Stimulated activated CD8-positive, alpha-beta memory T cell treated with anti-CD3 and anti-CD28 coated beads, Interleukin-4, amount 100 ng/mL, for 1 hour (primary cell): ENCODE data around the gene ACOT9.
"Not testable (repeated sequence)": the region's sequence is repeated elsewhere in the genome, so short reads cannot be mapped to it uniquely, and the experiment has no call there.

Experiments used
- DNase-seq, 2 donors: peaks; one replicate each; pipeline ENCODE4 v3.0.0-alpha.2; 2020; ENCODE audit warnings: low read depth in 2 of 2, low spot score in 1 of 2

ACOT9 gene

DNA sequence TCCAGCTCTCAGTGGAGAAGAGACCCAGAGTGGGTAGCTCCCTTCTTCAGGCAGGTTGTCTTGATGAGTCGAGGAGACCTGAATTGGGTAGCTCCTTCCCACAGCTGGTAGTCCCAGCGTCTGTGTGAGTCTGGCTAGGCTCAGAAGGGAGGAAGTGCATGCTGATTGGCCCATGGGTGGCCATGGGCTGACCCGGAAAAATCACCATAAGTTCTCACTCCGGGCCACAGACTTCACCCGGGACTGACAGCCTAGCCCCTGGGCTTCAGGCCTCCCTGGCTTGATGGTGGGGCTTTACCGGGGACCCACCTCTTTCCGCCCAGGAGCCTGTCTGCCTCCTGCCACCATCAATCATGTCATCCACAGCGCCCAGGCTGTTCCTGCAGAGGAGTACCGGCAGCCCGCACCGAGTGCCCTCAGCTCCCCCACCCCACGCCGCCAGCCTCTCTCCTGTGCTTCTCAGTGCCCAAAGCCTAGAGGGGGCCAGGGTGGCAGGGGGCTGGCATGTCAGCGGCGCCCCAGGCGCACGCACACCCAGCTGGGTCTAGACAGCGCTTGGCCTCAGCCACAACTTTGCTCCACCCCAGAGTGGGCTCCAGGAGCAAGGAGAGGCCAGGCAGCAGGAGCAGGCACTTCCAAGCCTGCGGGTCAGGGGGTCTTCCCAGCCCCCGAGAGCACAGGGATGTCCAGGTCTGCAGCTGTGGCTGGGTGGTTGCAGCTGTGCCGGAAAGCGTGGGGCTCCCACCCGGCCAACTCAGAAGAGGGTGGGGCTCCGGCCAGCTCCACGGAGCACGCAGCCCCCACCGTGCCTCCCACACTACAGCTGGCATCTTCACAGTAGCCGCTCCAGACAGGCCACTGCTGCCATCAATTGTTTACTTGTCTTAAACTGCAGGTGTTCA, 23.8 kb upstream of the ACOT9 start:
- DNase-seq = no peak

DNA sequence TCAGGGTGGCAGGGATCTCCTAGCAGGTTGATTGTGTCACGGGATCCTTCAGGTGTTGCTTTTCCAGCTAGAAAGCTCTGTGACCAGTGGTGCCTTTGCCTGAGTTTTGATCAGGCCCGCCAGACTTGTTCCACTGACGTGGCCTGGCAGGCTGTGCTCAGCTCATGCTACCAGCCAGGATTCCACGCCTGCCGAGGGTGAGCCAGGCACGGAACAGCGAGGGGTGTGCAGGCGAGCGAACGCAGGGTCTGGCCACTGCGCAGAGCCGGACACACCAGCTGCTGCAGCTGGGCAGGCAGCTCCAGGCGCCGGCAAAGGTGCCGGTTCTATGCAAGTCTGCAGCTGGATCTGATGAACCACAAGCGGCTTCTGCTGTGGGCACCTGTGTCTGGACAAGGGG, 22.8 kb upstream of the ACOT9 start:
- no peak for DNase-seq

GRCh38 chrX:23765449-23765848, 22.4 kb upstream of the ACOT9 start:
- no peak for DNase-seq

DNA sequence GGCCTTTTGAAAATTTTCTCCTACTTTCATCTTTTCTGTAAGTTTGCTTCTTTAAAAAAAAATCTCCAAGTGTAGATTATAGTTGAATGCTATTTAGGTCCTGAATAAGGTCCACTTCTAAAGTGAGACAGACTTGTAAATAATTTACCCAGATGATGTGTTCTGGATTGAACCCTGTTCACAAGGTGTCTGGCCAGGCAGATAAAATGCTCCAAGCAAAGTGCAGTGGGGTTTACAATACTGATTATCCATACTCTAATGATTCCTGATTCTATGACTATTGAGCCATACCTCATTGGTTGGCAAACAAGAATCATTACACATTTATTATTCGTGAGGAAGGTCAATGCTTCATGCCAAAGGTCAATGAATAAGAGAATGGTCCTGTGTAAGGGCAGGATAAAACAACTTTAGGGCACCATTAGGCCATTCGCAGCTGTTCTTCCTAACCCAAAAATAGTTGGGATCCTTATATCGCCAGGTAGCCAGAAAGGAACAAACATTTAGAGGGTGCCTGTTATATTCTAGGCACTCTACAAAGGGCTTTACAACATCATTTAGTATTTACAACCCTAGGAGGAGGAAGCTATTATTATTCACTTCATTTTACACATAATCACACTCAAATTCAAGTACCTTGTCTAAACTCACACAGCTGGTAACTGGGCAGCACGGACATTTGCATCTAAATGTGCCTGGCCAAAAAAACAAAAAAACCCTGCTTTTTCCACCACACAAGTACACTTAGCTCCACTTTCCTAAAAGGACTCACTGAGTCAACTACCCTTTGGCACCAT, 21.3 kb upstream of the ACOT9 start:
- no peak for DNase-seq

- DNase-seq = no peak
Measured at GRCh38 chrX:23759821-23760220, 16.7 kb upstream of the ACOT9 start.

GRCh38 chrX:23756165-23756564, 13.1 kb upstream of the ACOT9 start:
- DNase-seq = peak; percentile 30 to 33

GRCh38 chrX:23754664-23755063, 11.6 kb upstream of the ACOT9 start:
- DNase-seq = no peak

DNA sequence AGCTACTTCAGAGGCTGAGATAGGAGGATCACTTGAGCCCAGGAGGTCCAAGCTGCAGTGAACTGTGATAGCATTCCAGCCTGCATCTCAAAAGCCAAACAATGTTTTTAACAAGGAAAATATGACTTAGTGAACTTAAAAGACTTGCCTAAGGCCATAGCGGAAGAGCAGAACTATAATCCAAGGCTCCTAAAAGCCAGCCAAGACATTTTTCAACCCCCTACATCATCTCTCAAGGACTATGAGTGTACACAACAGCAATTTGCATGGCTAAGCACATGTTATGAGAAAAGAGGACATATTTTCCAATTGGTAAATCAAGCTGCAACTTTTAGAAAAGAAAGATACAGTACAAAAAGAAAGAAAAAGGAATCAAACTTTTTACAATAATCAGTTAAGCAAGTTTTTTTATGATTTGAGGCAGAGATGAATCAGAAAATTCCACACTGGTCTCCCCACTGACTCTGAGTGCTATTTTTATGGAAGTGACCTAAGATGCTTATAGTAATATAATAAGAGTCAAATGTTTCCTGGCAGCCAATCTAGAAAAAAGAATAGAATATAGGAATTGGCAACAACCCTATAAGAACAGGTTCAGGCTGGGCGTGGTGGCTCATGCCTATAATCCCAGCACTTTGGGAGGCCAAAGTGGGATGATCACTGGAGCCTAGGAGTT, 9.8 kb upstream of the ACOT9 start:
- DNase-seq = no peak

- DNase-seq = no peak
Measured at GRCh38 chrX:23749576-23749975, 6.5 kb upstream of the ACOT9 start.

GRCh38 chrX:23749129-23749528, 6.1 kb upstream of the ACOT9 start:
- DNase-seq = no peak

DNA sequence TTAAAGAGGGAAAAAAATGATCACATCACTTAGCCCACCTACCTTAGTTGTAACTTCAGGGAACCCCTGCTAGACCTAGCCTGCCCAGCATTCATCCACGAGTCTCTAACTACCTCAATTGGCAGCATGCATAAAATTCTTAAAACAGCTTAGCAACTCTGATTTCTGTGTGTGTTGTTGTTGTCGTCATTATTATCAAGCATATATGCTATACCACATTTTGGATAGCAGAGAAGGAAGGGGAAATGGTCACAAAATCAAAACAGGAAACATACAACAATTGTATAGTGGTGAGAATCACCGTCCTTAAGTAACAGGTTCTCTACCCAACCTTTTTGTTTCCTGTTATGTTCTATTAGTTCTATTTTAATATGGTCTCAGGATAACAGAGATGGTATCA, 2.7 kb upstream of the ACOT9 start:
- no peak for DNase-seq

DNA sequence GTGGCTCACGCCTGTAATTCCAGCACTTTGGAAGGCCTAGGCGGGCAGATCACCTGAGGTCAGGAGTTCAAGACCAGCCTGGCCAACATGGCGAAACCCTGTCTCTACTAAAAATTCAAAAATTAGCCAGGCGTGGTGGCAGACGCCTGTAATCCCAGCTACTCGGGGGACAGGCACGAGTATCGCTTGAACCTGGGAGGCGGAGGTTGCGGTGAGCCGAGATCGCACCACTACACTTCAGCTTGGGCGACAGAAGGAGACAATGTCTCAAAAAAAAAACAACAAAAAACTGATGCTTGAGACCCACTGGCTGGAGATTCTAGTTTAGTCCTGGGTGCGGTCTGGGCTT, 521 bp upstream of the ACOT9 start:
- DNase-seq = not testable (repeated sequence)

DNA sequence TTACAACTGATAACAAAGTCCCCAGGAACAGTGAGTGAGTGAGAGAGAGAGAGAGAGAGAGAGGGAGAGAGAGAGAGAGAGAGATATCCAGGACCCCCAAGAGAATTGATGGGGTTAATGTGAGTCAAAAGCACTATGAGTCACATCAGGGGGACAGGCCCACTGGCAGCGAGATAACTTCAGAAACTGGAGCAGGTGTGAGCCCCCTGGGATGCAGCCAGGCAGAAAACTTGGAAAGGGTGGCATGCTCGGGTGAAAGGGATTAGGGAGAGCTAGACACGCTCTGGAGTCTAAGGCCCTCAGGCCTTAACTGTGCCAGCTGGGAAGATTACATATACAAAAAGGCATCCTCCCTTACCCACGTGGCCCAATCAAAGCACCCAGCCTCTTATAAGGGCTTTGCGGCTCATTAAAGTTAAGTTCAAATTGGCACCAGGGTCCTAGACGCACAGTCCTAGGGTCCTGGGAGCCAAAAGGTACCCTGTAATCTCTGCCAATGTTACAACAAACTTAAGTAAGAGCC, 841 bp downstream of the ACOT9 start:
- DNase-seq = no peak

GRCh38 chrX:23737413-23737812, 5.7 kb downstream of the ACOT9 start:
- no peak for DNase-seq

GRCh38 chrX:23736030-23736429, 7.0 kb downstream of the ACOT9 start:
- no peak for DNase-seq

DNA sequence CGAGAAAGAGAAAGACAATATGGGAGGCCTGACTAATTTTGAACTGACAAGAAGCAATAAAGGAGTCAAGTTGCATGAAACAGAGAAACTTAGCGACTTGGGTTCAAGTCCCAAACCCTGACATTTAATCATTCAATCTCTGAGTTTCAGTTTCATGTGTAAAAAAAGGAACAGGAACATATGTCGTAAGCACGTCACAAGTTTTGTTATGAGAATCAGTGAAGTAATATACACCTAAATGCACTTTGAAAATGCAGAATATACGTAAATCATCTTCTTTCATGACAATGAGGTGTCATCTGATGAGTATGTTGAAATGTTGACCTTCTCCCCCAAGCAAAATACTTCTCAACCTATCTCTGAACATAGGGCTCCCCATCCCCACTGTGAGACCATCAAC, 10.4 kb downstream of the ACOT9 start:
- no peak for DNase-seq

GRCh38 chrX:23731951-23732350, 11.1 kb downstream of the ACOT9 start:
- no peak for DNase-seq

DNA sequence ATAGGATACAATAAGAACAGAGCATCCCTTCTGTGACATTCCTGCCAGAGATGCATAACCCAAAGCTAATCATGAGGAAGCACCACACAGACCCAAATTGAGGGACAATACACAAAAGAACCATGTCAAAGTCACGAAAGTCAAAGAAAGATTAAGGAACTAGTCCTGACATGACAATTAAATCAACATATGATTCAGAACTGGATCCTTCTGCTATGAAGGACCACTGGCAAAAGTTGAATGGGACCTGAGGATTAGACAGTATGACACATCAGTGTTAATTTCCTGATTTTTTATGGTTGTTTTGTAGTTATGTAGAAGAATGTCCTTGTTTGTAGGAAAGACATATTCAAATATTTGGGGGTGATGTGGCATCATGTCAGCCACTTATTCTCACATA, 13.9 kb downstream of the ACOT9 start:
- DNase-seq = no peak

- no peak for DNase-seq
Measured at GRCh38 chrX:23727206-23727605, 15.9 kb downstream of the ACOT9 start.

DNA sequence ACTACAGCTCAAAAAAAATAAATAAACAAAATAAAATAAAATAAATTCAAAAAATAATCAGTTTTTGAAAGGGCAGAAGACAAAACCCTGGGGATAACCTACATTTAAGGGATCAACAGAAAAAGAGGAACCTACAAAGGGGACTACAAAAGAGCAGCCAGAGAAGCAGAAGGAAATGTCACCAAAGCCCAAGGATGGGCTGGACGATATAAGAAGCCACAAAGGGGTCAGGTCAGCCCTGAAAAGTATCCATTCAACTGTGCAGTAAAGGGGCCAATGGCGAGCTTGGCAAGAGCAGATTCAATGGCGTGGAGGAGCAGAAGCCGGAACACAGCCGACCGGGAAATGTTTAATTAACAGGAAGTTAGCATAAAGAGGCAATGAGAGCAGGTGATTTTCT, 16.9 kb downstream of the ACOT9 start:
- no peak for DNase-seq

DNA sequence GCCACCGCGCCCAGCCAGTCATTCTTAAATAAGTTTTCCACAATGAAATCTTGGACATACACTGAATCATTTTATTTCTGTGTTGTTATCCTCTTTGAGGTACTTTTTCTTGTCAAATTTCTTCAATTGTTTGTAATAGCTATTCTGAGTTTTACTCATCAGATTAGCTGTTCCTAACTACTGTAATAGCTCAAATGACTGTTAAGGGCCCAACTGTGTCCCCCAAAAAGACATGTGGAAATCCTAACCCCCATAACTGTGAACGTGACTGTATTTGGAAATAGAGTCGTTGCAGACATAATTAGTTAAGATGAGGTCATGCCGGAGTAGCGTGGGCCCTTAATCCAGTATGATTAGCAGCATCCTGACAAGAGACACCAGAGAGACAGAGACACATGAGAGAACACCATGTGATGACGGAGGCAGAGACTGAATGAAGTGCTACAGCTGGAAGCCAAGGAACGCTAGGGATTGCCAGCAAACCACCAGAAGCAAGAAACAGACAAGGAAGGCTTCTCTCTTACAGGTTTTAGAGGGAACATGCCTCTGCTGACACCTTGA, 22.9 kb downstream of the ACOT9 start:
- DNase-seq = no peak
